Body of pancreas (tissue), 4 donors: Measurements from ENCODE around the gene SLC16A12.

Experiments
- CTCF ChIP-seq, 7 experiments: fragments of 450-650 bp in 4 of 7; fragments of 200-600 bp in 3 of 7; sonication (generic) in 3 of 7; IDR thresholded peaks; one replicate each; pipeline ENCODE4 v1.5.1; 2016 to 2019; ENCODE audit warnings: antibody characterized with exemption in 7 of 7
- POLR2A ChIP-seq, 3 donors: fragments of 450-650 bp; IDR thresholded peaks; one replicate each; pipeline ENCODE4 v1.6.1; 2016; ENCODE audit warnings: antibody characterized with exemption in 3 of 3, mild to moderate bottlenecking in 2 of 3

GRCh38 chr10:89580243-89580642 is 44.8 kb upstream of the SLC16A12 start:
- TF ChIP-seq CTCF (IDR thresholded peaks at IDR 0.05) (no peak), POLR2A (IDR thresholded peaks at IDR 0.05) (no peak)
